Gastrocnemius medialis (tissue), 4 donors: Measurements from ENCODE around the gene KRT10. TPM values are rescaled to one million over a fixed set of nuclear protein-coding genes. Genes with fewer than 3 reads are reported as not detected.
"Not testable (repeated sequence)": the region's sequence is repeated elsewhere in the genome, so short reads cannot be mapped to it uniquely, and the experiment has no call there.

ENCODE experiments used
- ATAC-seq, 2 donors: fragments of 150-250 bp; one replicate each; pipeline ENCODE4 v1.9.1; 2016
- DNase-seq, 2 donors: peaks; one replicate each; pipeline ENCODE4 v3.0.0-alpha.2; 2019
- H3K27ac ChIP-seq, 4 donors: fragments of 200-600 bp; sonication (generic); 1 replicate in 1 of 4; 2 replicates in 3 of 4; pipeline ENCODE4 v1.5.1; 2016 to 2018; ENCODE audit warnings: mild to moderate bottlenecking in 2 of 4, moderate library complexity in 1 of 4
- H3K27me3 ChIP-seq, 3 donors: fragments of 200-600 bp; sonication (generic) in 2 of 3; 1 replicate in 1 of 3; 2 replicates in 2 of 3; pipeline versions ENCODE4 v1.5.1 to v1.6.0; 2016 to 2019; ENCODE audit warnings: mild to moderate bottlenecking in 1 of 3, moderate library complexity in 1 of 3
- H3K36me3 ChIP-seq, 2 donors: fragments of 200-600 bp; sonication (generic) in 1 of 2; one replicate each; pipeline ENCODE4 v1.5.1; 2017 to 2018
- H3K4me1 ChIP-seq, 2 donors: fragments of 200-600 bp; sonication (generic) in 1 of 2; one replicate each; pipeline ENCODE4 v1.5.1; 2016 to 2017; ENCODE audit warnings: mild to moderate bottlenecking in 2 of 2
- H3K4me3 ChIP-seq, 4 donors: fragments of 200-600 bp; sonication (generic) in 3 of 4; 1 replicate in 1 of 4; 2 replicates in 3 of 4; pipeline ENCODE4 v1.5.1; 2016 to 2019; ENCODE audit warnings: mild to moderate bottlenecking in 2 of 4
- H3K9me3 ChIP-seq, 3 donors: fragments of 200-600 bp; sonication (generic) in 2 of 3; 1 replicate in 1 of 3; 2 replicates in 2 of 3; pipeline ENCODE4 v1.5.1; 2016 to 2019
- CTCF ChIP-seq, 5 experiments: fragments of 450-650 bp in 3 of 5; fragments of 200-600 bp in 2 of 5; sonication (generic) in 2 of 5; IDR thresholded peaks in 4 of 5; conservative IDR thresholded peaks in 1 of 5; 1 replicate in 4 of 5; 2 replicates in 1 of 5; pipeline ENCODE4 v1.5.1; 2016 to 2019; ENCODE audit warnings: antibody characterized with exemption in 5 of 5, mild to moderate bottlenecking in 3 of 5, moderate library complexity in 3 of 5
- POLR2A ChIP-seq, 2 donors: fragments of 450-650 bp; IDR thresholded peaks; one replicate each; pipeline ENCODE4 v1.6.1; 2017; ENCODE audit warnings: antibody characterized with exemption in 2 of 2, mild to moderate bottlenecking in 2 of 2, moderate library complexity in 2 of 2
- in situ Hi-C, 4 donors: fragments of 200-750 bp; cut with MboI; loops; one replicate each; pipeline versions ENCODE4 v1.15.0 to v1.8.0; 2017; ENCODE audit warnings: low sequenced_read_pairs in 4 of 4
- intact Hi-C: fragments of 100-400 bp; cut with DNase I; formaldehyde crosslinking; loops from one replicate; pipeline ENCODE4 v1.15.1; 2023; ENCODE audit warnings: low total_unique reads
- total RNA-seq, 4 donors: library from RNA; depleted of rRNA; stranded (reverse); fragments of >200 nt; gene quantifications; one replicate each; pipeline versions ENCODE4 v1.1.0 to v1.2.3, GENCODE V29; 2016

KRT10 gene
- total RNA-seq, 4 donors from 2014 or later, result 0.20 to 21.9 (median 9.4) TPM

DNA sequence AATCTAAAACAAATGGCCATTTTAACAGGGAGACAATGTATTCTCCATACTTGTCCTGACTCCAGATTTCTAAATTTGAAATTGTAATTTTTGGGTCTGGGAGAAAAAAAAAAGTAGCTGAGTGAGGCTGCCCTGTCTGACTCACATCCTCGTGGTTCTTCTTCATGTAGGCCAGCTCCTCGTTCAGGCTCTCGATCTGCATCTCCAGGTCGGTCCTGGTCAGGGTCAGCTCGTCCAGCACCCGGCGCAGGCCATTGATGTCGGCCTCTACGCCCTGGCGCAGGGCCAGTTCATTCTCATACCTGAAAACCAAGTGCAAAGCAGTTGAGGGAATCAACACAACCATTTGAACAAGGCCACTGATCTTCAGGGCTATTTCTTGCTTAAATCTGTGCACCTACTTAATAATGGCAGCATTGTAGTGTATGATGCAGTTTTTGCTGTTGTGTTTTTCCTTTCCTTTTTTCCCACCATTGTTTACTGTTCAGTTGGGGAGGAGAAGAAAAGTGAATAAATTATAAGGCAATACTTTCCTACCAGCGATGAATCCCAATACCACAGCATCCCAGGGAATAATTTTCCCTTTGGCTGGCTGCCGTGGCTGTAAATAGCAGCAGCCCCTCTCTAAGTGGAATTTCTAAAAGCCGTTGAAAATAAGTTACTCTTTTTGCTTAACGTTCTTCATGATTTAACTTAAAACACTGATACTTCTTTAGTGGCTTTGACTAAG is 42.4 kb upstream of the KRT10 start:
- in situ Hi-C loops (loop anchor here in 1 of 4 donors (25.0 kb wide), 1 partner anchor 97 kb away; the partner anchor contains the start of gene KRT39), intact Hi-C loops (no loop called here)
- TF ChIP-seq POLR2A (IDR thresholded peaks at IDR 0.05), result no peak
- no peak for TF ChIP-seq CTCF (IDR thresholded peaks at IDR 0.05 in 4 of 5, conservative IDR thresholded peaks at IDR 0.05 in 1 of 5)
- H3K36me3 ChIP-seq, result no peaks in the 10 kb centered on the region
- H3K4me3 ChIP-seq, result no peak overlapping the region
- no peak overlapping the region for H3K27ac ChIP-seq
- DNase-seq (no peak), ATAC-seq (no peak)
- no peaks in the 10 kb centered on the region for H3K9me3 ChIP-seq
- H3K27me3 ChIP-seq, result peaks cover 0 to 3% (median 0%) of the 10 kb centered on the region in 3 donors
- no peaks in the 10 kb centered on the region for H3K4me1 ChIP-seq

- in situ Hi-C loops (loop anchor here in 1 of 4 donors (25.0 kb wide), 1 partner anchor 99 kb away; the partner anchor contains the start of gene KRT39), intact Hi-C loops (no loop called here)
- H3K9me3 ChIP-seq, result no peaks in the 10 kb centered on the region
- DNase-seq, result no peak
- ATAC-seq, result no peak
- H3K27ac ChIP-seq, result no peak overlapping the region
- TF ChIP-seq POLR2A (IDR thresholded peaks at IDR 0.05) (no peak), CTCF (IDR thresholded peaks at IDR 0.05 in 4 of 5, conservative IDR thresholded peaks at IDR 0.05 in 1 of 5) (no peak)
- H3K4me1 ChIP-seq, result no peaks in the 10 kb centered on the region
- H3K27me3 ChIP-seq, result peaks cover 0 to 3% (median 0%) of the 10 kb centered on the region in 3 donors
- no peaks in the 10 kb centered on the region for H3K36me3 ChIP-seq
- H3K4me3 ChIP-seq, result no peak overlapping the region
Observed at GRCh38 chr17:40862985-40863733, 40.7 kb upstream of the KRT10 start.

GRCh38 chr17:40859536-40859935 is 37.1 kb upstream of the KRT10 start:
- no peaks in the 10 kb centered on the region for H3K9me3 ChIP-seq
- TF ChIP-seq CTCF (IDR thresholded peaks at IDR 0.05 in 4 of 5, conservative IDR thresholded peaks at IDR 0.05 in 1 of 5) (no peak), POLR2A (IDR thresholded peaks at IDR 0.05) (no peak)
- no peaks in the 10 kb centered on the region for H3K36me3 ChIP-seq
- H3K4me3 ChIP-seq, result no peak overlapping the region
- no peak for DNase-seq
- no peak for ATAC-seq
- peaks cover 0 to 3% (median 0%) of the 10 kb centered on the region in 3 donors for H3K27me3 ChIP-seq
- in situ Hi-C loops, result loop anchor here in 1 of 4 donors (25.0 kb wide), 1 partner anchor 103 kb away; the partner anchor contains the start of gene KRT39
- intact Hi-C loops, result no loop called here
- H3K27ac ChIP-seq, result no peak overlapping the region
- peaks cover 4% of the 10 kb centered on the region in 2 donors for H3K4me1 ChIP-seq

DNA sequence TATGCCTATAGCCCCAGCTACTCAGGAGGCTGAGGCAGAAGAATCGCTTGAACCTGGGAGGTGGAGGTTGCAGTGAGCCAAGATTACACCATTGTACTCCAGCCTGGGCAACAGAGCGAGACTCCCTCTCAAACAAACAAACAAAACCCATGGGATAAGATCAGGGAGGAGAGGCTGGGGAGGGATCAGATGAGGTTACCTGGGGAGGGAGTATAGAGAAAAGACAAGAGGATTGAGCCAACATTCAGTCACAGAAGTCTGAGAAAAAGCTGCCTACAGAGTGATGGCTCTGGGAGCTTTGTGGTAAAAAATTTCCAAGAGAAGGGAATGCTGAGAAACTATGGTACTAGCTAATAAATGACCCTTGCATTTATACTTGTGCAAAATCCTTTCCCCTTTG is 36.3 kb upstream of the KRT10 start:
- H3K27me3 ChIP-seq, ATAC-seq, H3K36me3 ChIP-seq, intact Hi-C loops, H3K4me3 ChIP-seq, H3K9me3 ChIP-seq, H3K4me1 ChIP-seq, DNase-seq, H3K27ac ChIP-seq: not testable (repeated sequence)
- in situ Hi-C loops, result loop anchor here in 1 of 4 donors (25.0 kb wide), 1 partner anchor 104 kb away; the partner anchor contains the start of gene KRT39

DNA sequence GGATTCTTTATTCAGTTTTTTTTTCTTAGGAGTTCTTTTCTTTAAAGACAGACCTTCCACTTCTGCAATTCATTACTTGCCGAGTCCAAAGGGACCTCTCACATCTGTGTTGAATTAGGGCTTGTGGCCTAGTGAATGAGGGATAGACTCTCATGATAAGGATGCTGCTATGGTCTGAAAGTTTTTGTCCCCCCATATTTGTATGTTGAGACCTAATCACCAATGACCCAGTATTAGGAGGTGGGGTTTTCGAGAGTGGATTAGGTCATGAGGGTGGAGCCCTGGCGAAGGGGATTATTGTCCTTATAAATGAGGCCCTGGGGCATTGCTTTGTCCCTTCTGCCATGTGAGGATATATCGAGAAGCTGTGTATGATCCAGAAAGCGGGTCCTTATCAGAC is 35.1 kb upstream of the KRT10 start:
- intact Hi-C loops, result loop anchor here (2.0 kb wide), 1 partner anchor 791 kb away; no protein-coding TSS in a partner anchor
- H3K9me3 ChIP-seq, result no peaks in the 10 kb centered on the region
- in situ Hi-C loops, result loop anchor here in 1 of 4 donors (25.0 kb wide), 1 partner anchor 105 kb away; the partner anchor contains the start of gene KRT39
- peaks cover 0 to 3% (median 0%) of the 10 kb centered on the region in 3 donors for H3K27me3 ChIP-seq
- H3K4me1 ChIP-seq, result peaks cover 4% of the 10 kb centered on the region in 2 donors
- no peak overlapping the region for H3K4me3 ChIP-seq
- DNase-seq (no peak), ATAC-seq (peak in 1 of 2 donors; percentile 19)
- no peak for TF ChIP-seq CTCF (IDR thresholded peaks at IDR 0.05 in 4 of 5, conservative IDR thresholded peaks at IDR 0.05 in 1 of 5)
- TF ChIP-seq POLR2A (IDR thresholded peaks at IDR 0.05), result no peak
- H3K27ac ChIP-seq, result no peak overlapping the region
- H3K36me3 ChIP-seq, result no peaks in the 10 kb centered on the region
